Left ventricle myocardium inferior (tissue), 1 donor: ENCODE results near the gene MRPS23. TPM values are rescaled to one million over a fixed set of nuclear protein-coding genes. Genes with fewer than 3 reads are reported as not detected.

Source experiments
- DNase-seq: peaks from one replicate; pipeline ENCODE4 v3.0.0-alpha.2; 2020
- H3K27ac ChIP-seq: fragments of 200-600 bp; replicated peaks from 2 replicates; pipeline ENCODE4 v1.8.0; 2021
- H3K27me3 ChIP-seq: fragments of 200-600 bp; 2 replicates; pipeline ENCODE4 v1.8.0; 2021; ENCODE audit warnings: low read depth
- H3K36me3 ChIP-seq: fragments of 200-600 bp; 2 replicates; pipeline ENCODE4 v1.8.0; 2021
- H3K4me1 ChIP-seq: fragments of 200-600 bp; 2 replicates; pipeline ENCODE4 v1.8.0; 2021
- H3K4me3 ChIP-seq: fragments of 200-600 bp; 2 replicates; pipeline ENCODE4 v1.8.0; 2021; ENCODE audit warnings: mild to moderate bottlenecking, moderate library complexity
- H3K9me3 ChIP-seq: fragments of 200-600 bp; replicated peaks from 2 replicates; pipeline ENCODE4 v1.8.0; 2021
- intact Hi-C: fragments of 100-400 bp; cut with micrococcal nuclease; formaldehyde crosslinking; loops from one replicate; pipeline ENCODE4 v1.11.0; 2022
- total RNA-seq: library from RNA; stranded (reverse); fragmentation: NEBNext Ultra II Directional; extraction: Animal tissue kit (Norgen Biotek cat#: 25700); gene quantifications from one replicate; pipeline ENCODE4 v1.2.1, GENCODE V29; 2021
- TF ChIP-seq, protein P1 (sequence below): fragments of 200-600 bp; IDR thresholded peaks from 2 replicates; pipeline ENCODE4 v1.8.0; 2021; ENCODE audit warnings: antibody characterized with exemption, mild to moderate bottlenecking, borderline replicate concordance
- donor health status: DM: no; HTN: yes; CAD: no; lungs with severe emphysema.

The MRPS23 gene
- total RNA-seq, 1 donor from 2014 or later = 89.4 TPM

DNA sequence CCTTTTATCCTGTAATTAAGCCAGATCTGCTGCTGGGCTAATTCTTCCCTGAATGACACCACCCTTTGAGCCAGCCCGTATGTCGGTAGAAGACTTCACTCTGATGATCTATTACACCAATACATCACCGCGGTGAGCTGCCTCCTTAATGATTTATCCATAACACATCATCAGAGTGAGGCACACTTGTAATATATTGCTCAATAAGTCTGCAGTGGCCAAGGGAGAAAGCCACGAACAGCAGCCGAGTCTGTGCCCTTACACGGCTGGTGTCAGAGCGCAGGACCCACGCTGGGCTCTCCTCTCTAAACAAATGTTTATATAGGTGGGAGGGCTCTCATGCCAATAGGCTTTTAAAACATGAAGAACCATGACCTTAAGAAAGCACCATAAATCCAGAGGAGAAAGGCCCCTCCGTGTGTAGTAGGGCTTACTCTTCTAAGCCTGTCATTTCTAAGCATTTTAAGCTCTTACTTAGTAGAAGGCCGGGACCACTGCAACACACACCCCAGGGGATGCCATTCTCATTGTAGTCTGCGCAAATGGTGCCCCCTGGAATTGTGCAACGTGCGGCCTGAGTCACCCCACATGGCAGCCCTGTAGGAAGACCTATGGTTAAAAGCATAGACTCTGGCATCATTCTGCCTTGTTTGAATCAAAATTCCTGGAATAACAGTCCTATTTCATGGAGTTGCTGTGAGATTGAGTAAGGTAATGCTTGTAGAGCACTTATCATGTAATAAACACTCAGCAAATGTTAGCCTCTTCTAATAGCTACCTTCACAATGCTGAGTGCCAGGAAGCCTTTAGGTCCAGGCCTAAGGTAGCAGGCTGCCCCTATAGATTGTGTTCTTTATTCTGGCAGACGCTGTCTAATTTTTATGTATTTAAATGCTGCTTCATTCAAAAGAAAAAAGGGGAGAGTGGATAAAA lies 26.1 kb downstream of the MRPS23 start:
- no peak overlapping the region for H3K27ac ChIP-seq
- no peak for DNase-seq
- no peaks in the 10 kb centered on the region for H3K36me3 ChIP-seq
- H3K27me3 ChIP-seq = no peaks in the 10 kb centered on the region
- intact Hi-C loops = no loop called here
- no peak overlapping the region for H3K4me3 ChIP-seq
- no peaks in the 10 kb centered on the region for H3K9me3 ChIP-seq
- no peaks in the 10 kb centered on the region for H3K4me1 ChIP-seq
- TF ChIP-seq, protein P1, sequence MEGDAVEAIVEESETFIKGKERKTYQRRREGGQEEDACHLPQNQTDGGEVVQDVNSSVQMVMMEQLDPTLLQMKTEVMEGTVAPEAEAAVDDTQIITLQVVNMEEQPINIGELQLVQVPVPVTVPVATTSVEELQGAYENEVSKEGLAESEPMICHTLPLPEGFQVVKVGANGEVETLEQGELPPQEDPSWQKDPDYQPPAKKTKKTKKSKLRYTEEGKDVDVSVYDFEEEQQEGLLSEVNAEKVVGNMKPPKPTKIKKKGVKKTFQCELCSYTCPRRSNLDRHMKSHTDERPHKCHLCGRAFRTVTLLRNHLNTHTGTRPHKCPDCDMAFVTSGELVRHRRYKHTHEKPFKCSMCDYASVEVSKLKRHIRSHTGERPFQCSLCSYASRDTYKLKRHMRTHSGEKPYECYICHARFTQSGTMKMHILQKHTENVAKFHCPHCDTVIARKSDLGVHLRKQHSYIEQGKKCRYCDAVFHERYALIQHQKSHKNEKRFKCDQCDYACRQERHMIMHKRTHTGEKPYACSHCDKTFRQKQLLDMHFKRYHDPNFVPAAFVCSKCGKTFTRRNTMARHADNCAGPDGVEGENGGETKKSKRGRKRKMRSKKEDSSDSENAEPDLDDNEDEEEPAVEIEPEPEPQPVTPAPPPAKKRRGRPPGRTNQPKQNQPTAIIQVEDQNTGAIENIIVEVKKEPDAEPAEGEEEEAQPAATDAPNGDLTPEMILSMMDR = no peak

DNA sequence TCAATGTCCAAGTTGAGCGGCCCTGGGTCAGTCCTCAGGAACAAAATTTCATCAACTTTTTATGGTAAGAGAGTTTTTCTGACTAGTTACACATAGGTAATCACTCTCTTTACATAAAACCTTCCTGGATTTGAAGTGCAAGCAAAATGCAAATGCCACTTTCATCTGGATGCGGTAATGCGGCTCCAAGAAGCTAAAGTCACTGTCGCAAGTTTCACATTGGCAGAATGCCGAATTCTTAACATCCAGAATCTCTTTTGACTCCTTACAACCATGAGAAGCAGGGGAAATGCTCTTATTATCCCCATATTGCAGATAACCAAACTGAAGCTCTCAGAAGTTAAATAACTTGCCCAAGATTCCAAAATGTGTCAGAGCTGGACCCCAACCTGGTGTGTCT lies 30.0 kb downstream of the MRPS23 start:
- TF ChIP-seq, protein P1 = no peak
- Histone ChIP-seq H3K9me3 (no peaks in the 10 kb centered on the region), H3K4me1 (no peaks in the 10 kb centered on the region), H3K27me3 (no peaks in the 10 kb centered on the region), H3K36me3 (no peaks in the 10 kb centered on the region), H3K4me3 (no peak overlapping the region), H3K27ac (no peak overlapping the region)
- no peak for DNase-seq
- intact Hi-C loops = no loop called here

DNA sequence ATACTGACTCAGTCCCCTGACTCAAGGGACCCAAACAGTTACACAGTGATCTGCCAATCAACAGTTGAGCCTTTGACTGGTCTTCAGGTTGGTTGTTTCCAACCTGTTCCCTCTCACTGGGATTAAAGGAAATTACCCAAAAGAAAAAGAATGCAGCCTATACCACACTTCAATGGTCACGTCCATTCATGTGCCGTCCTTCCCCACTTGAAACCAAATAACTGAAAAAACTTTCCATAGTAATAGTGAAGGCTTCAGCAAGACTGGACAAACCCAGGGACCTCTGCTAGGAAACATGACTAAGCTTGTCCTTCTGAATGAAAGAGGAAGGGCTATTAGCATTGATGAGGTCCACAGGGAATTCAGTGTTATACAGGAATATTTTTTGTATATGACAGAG lies 30.6 kb downstream of the MRPS23 start:
- no peak for DNase-seq
- Histone ChIP-seq H3K27ac (no peak overlapping the region), H3K27me3 (no peaks in the 10 kb centered on the region), H3K36me3 (no peaks in the 10 kb centered on the region), H3K4me3 (no peak overlapping the region), H3K4me1 (no peaks in the 10 kb centered on the region), H3K9me3 (no peaks in the 10 kb centered on the region)
- TF ChIP-seq, protein P1 = no peak
- intact Hi-C loops = no loop called here

DNA sequence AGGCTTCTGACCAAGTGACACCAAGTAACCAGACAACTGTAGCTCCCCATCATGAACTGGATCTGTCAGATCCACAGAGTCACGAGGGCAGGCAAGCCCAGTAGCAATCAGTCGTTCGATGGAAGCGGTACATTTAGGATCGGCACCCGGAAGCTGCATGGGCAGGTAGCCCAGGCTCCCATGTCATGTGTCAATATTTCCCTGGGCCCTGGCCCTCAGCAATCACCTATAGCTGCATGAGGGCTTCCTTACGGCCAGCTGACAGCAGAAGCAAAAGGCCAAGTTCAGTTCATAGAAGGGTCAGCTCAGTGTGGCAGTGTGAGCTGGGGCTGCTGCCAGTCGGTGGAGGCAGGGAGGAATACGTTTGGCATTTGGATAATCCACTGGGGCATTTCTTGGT lies 31.8 kb downstream of the MRPS23 start:
- Histone ChIP-seq H3K27ac (no peak overlapping the region), H3K36me3 (no peaks in the 10 kb centered on the region), H3K4me3 (no peak overlapping the region), H3K4me1 (no peaks in the 10 kb centered on the region), H3K9me3 (no peaks in the 10 kb centered on the region), H3K27me3 (no peaks in the 10 kb centered on the region)
- intact Hi-C loops = no loop called here
- no peak for DNase-seq
- TF ChIP-seq, protein P1 = no peak

DNA sequence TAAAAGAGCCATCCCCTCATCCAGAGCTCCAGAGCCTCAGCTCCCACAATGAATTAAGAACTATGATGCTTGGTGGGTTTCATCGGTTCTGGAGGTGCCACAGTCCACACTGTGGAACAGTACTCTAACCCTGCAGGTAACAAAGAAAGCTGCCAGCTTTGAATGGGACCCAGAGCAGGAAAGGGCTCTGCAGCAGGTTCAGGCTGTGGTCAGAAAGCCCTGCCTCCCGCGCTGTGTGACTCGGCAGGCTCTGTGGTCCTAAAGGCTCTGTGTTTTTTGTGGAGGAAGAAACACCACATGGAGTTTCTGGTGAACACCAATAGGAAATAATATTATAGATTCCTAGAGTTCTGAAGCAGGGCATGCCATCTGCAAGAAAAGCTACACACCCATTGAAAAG lies 32.5 kb downstream of the MRPS23 start:
- no peak overlapping the region for H3K4me3 ChIP-seq
- no peak overlapping the region for H3K27ac ChIP-seq
- no peak for DNase-seq
- H3K27me3 ChIP-seq = no peaks in the 10 kb centered on the region
- no peaks in the 10 kb centered on the region for H3K4me1 ChIP-seq
- intact Hi-C loops = no loop called here
- no peaks in the 10 kb centered on the region for H3K9me3 ChIP-seq
- no peaks in the 10 kb centered on the region for H3K36me3 ChIP-seq
- TF ChIP-seq, protein P1 = no peak
